ENCODE data around the gene OLFML2B. TPM values are rescaled to one million over a fixed set of nuclear protein-coding genes. Genes with fewer than 3 reads are reported as not detected.
A peak's percentile ranks its signal among the peaks of the same experiment; 100 is the strongest.

OLFML2B gene
- total RNA-seq, 3 donors from 2014 or later, result 1.4 to 29.6 (median 5.0) TPM

- H3K36me3 ChIP-seq (ENCODE audit: low read depth), result no peaks in the 10 kb centered on the region
- H3K9me3 ChIP-seq, result no peaks in the 10 kb centered on the region
- H3K4me3 ChIP-seq, result no peak overlapping the region
- no peak for DNase-seq
- no peak for TF ChIP-seq CTCF (IDR thresholded peaks at IDR 0.05)
- no peaks in the 10 kb centered on the region for H3K4me1 ChIP-seq (ENCODE audit: low read depth)
- no peak for ATAC-seq
- intact Hi-C loops (cut with DNase I, micrococcal nuclease), result no loop called here
Observed at GRCh38 chr1:162007466-162007865, 16.2 kb downstream of the OLFML2B start.

- Histone ChIP-seq H3K36me3 (ENCODE audit: low read depth) (no peaks in the 10 kb centered on the region), H3K4me3 (no peak overlapping the region), H3K9me3 (no peaks in the 10 kb centered on the region), H3K4me1 (ENCODE audit: low read depth) (no peaks in the 10 kb centered on the region)
- intact Hi-C loops (cut with DNase I, micrococcal nuclease), result no loop called here
- TF ChIP-seq CTCF (IDR thresholded peaks at IDR 0.05), result no peak
- DNase-seq (no peak), ATAC-seq (no peak)
Observed at GRCh38 chr1:162006081-162006480, 17.6 kb downstream of the OLFML2B start.

GRCh38 chr1:162004441-162004950 is 19.2 kb downstream of the OLFML2B start:
- Histone ChIP-seq H3K9me3 (no peaks in the 10 kb centered on the region), H3K4me1 (ENCODE audit: low read depth) (no peaks in the 10 kb centered on the region), H3K36me3 (ENCODE audit: low read depth) (no peaks in the 10 kb centered on the region), H3K4me3 (no peak overlapping the region)
- ATAC-seq (no peak), DNase-seq (no peak)
- intact Hi-C loops (cut with DNase I, micrococcal nuclease), result no loop called here
- TF ChIP-seq CTCF (IDR thresholded peaks at IDR 0.05), result no peak

- Histone ChIP-seq H3K36me3 (ENCODE audit: low read depth) (no peaks in the 10 kb centered on the region), H3K4me1 (ENCODE audit: low read depth) (no peaks in the 10 kb centered on the region), H3K9me3 (no peaks in the 10 kb centered on the region), H3K4me3 (no peak overlapping the region)
- ATAC-seq, result peak; percentile 44
- DNase-seq, result peak in 1 of 3 donors; percentile 17
- no peak for TF ChIP-seq CTCF (IDR thresholded peaks at IDR 0.05)
- intact Hi-C loops (cut with DNase I, micrococcal nuclease), result no loop called here
Observed at GRCh38 chr1:162003830-162004215, 19.8 kb downstream of the OLFML2B start.

GRCh38 chr1:162003061-162003829 is 20.4 kb downstream of the OLFML2B start:
- Histone ChIP-seq H3K9me3 (no peaks in the 10 kb centered on the region), H3K4me3 (no peak overlapping the region), H3K36me3 (ENCODE audit: low read depth) (no peaks in the 10 kb centered on the region), H3K4me1 (ENCODE audit: low read depth) (no peaks in the 10 kb centered on the region)
- no peak for TF ChIP-seq CTCF (IDR thresholded peaks at IDR 0.05)
- DNase-seq (peak in 2 of 3 donors; percentile 15 to 69), ATAC-seq (peak; percentile 38)
- intact Hi-C loops (cut with DNase I, micrococcal nuclease), result no loop called here

Data from mucosa of descending colon (tissue), 3 donors.